Liver (tissue), 9 donors: ENCODE results near the gene UGT3A1. TPM values are rescaled to one million over a fixed set of nuclear protein-coding genes. Genes with fewer than 3 reads are reported as not detected.

Experiments
- DNase-seq: peaks from one replicate; pipeline ENCODE4 v3.0.0-alpha.2; 2017; ENCODE audit warnings: low spot score
- H3K27ac ChIP-seq, 2 donors: one replicate each; pipeline ENCODE4 v1.7.0; 2013; ENCODE audit warnings: inconsistent platforms in 2 of 2, low read length in 2 of 2, control low read depth in 1 of 2, low read depth in 1 of 2, mild to moderate bottlenecking in 1 of 2
- H3K27me3 ChIP-seq, 4 donors: one replicate each; pipeline versions ENCODE4 v1.6.1 to v1.7.0; 2013; ENCODE audit warnings: low read length in 3 of 4, inconsistent platforms in 1 of 4, mild to moderate bottlenecking in 1 of 4, moderate library complexity in 1 of 4; ENCODE audit not compliant: control insufficient read depth in 4 of 4, insufficient read depth in 4 of 4
- H3K36me3 ChIP-seq, 4 donors: one replicate each; pipeline versions ENCODE4 v1.6.1 to v1.7.0; 2013; ENCODE audit warnings: low read length in 3 of 4, mild to moderate bottlenecking in 3 of 4, low read depth in 1 of 4, moderate library complexity in 1 of 4; ENCODE audit not compliant: control insufficient read depth in 4 of 4, insufficient read depth in 3 of 4
- H3K4me1 ChIP-seq, 4 donors: one replicate each; pipeline versions ENCODE4 v1.6.1 to v1.7.0; 2013; ENCODE audit warnings: low read length in 3 of 4, mild to moderate bottlenecking in 3 of 4, moderate library complexity in 1 of 4; ENCODE audit not compliant: control insufficient read depth in 4 of 4, insufficient read depth in 4 of 4
- H3K4me3 ChIP-seq, 3 donors: one replicate each; pipeline versions ENCODE4 v1.6.1 to v1.7.0; 2013; ENCODE audit warnings: low read length in 3 of 3, control low read depth in 1 of 3, low read depth in 1 of 3, mild to moderate bottlenecking in 1 of 3
- H3K9ac ChIP-seq, 2 donors: one replicate each; pipeline ENCODE4 v1.7.0; 2013; ENCODE audit warnings: low read length in 2 of 2, mild to moderate bottlenecking in 2 of 2, moderate library complexity in 2 of 2, control low read depth in 1 of 2, low read depth in 1 of 2
- H3K9me3 ChIP-seq, 4 donors: one replicate each; pipeline versions ENCODE4 v1.6.1 to v1.7.0; 2013; ENCODE audit warnings: low read length in 3 of 4; ENCODE audit not compliant: control insufficient read depth in 4 of 4
- ATF3 ChIP-seq: IDR thresholded peaks from 2 replicates; pipeline ENCODE4 v1.6.1; 2016; ENCODE audit warnings: antibody characterized with exemption
- EGR1 ChIP-seq, 2 donors: IDR thresholded peaks; 2 replicates each; pipeline ENCODE4 v1.6.1; 2016 to 2018; ENCODE audit warnings: antibody characterized with exemption in 2 of 2, low read depth in 2 of 2
- FOXA1 ChIP-seq: IDR thresholded peaks from 2 replicates; pipeline ENCODE4 v1.6.1; 2016; ENCODE audit warnings: antibody characterized with exemption
- GABPA ChIP-seq, 2 donors: IDR thresholded peaks in 1 of 2; conservative IDR thresholded peaks in 1 of 2; 2 replicates each; pipeline ENCODE4 v1.6.1; 2016; ENCODE audit warnings: antibody characterized with exemption in 2 of 2, mild to moderate bottlenecking in 1 of 2, moderate library complexity in 1 of 2
- HNF4A ChIP-seq, 2 donors: conservative IDR thresholded peaks; 2 replicates each; pipeline ENCODE4 v1.6.1; 2016; ENCODE audit warnings: antibody characterized with exemption in 2 of 2, mild to moderate bottlenecking in 2 of 2
- HNF4G ChIP-seq: IDR thresholded peaks from 2 replicates; pipeline ENCODE4 v1.6.1; 2016; ENCODE audit warnings: antibody characterized with exemption
- MAX ChIP-seq: IDR thresholded peaks from 2 replicates; pipeline ENCODE4 v1.6.1; 2016; ENCODE audit warnings: antibody characterized with exemption
- RAD21 ChIP-seq, 2 donors: IDR thresholded peaks; 2 replicates each; pipeline ENCODE4 v1.6.1; 2016; ENCODE audit warnings: antibody characterized with exemption in 2 of 2, mild to moderate bottlenecking in 2 of 2
- SP1 ChIP-seq: IDR thresholded peaks from 2 replicates; pipeline ENCODE4 v1.6.1; 2018; ENCODE audit warnings: antibody characterized with exemption, mild to moderate bottlenecking
- TAF1 ChIP-seq: conservative IDR thresholded peaks from 2 replicates; pipeline ENCODE4 v1.6.1; 2016; ENCODE audit warnings: antibody characterized with exemption, mild to moderate bottlenecking
- YY1 ChIP-seq: IDR thresholded peaks from 2 replicates; pipeline ENCODE4 v1.6.1; 2016; ENCODE audit warnings: antibody characterized with exemption, mild to moderate bottlenecking
- WGBS: extraction: QIAGEN DNeasy Blood & Tissue Kit; methylation state at CpG from one replicate; pipeline ENCODE4 v1.1.7; 2013; 5-methylcytosine and 5-hydroxymethylcytosine counted together
- polyA plus RNA-seq, 2 donors: library from polyadenylated mRNA; stranded (reverse) in 1 of 2; unstranded in 1 of 2; fragments of 200-250 nt in 1 of 2; fragments of >200 nt in 1 of 2; fragmentation: Nextera tagmentation in 1 of 2; extraction: Ambion mirVana in 1 of 2; gene quantifications; one replicate each; pipeline versions ENCODE4 v1.2.1 to v1.2.3, GENCODE V29; 2013 to 2015
- total RNA-seq, 2 donors: library from RNA; depleted of rRNA; stranded (reverse); fragments of >200 nt; gene quantifications; one replicate each; pipeline ENCODE4 v1.2.3, GENCODE V29; 2014
- TF ChIP-seq, protein P1 (sequence below): fragments of 150-350 bp; IDR thresholded peaks from 2 replicates; pipeline ENCODE4 v1.5.1; 2017; ENCODE audit warnings: improper control_type of control experiment, low read depth, low read length; ENCODE audit not compliant: missing input control
- TF ChIP-seq, protein P2 (sequence below): IDR thresholded peaks from 2 replicates; pipeline ENCODE4 v1.6.1; 2016; ENCODE audit warnings: antibody characterized with exemption
- donor health status: healthy.
- donor health status: healthy.
- donor health status: healthy.
- donor health status: healthy.
- donor health status: healthy.

The UGT3A1 gene
- total and polyA plus RNA-seq, 4 donors = 0.28 to 60.6 (median 21.0) TPM

GRCh38 chr5:35921930-35922329, 69.3 kb downstream of the UGT3A1 start (continued):
- TF ChIP-seq, protein P1, sequence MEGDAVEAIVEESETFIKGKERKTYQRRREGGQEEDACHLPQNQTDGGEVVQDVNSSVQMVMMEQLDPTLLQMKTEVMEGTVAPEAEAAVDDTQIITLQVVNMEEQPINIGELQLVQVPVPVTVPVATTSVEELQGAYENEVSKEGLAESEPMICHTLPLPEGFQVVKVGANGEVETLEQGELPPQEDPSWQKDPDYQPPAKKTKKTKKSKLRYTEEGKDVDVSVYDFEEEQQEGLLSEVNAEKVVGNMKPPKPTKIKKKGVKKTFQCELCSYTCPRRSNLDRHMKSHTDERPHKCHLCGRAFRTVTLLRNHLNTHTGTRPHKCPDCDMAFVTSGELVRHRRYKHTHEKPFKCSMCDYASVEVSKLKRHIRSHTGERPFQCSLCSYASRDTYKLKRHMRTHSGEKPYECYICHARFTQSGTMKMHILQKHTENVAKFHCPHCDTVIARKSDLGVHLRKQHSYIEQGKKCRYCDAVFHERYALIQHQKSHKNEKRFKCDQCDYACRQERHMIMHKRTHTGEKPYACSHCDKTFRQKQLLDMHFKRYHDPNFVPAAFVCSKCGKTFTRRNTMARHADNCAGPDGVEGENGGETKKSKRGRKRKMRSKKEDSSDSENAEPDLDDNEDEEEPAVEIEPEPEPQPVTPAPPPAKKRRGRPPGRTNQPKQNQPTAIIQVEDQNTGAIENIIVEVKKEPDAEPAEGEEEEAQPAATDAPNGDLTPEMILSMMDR = no peak
- no peak for TF ChIP-seq EGR1 (IDR thresholded peaks at IDR 0.05; ENCODE audit: low read depth in 2 of 2)
- TF ChIP-seq YY1 = no peak
- no peak for TF ChIP-seq ATF3

DNA sequence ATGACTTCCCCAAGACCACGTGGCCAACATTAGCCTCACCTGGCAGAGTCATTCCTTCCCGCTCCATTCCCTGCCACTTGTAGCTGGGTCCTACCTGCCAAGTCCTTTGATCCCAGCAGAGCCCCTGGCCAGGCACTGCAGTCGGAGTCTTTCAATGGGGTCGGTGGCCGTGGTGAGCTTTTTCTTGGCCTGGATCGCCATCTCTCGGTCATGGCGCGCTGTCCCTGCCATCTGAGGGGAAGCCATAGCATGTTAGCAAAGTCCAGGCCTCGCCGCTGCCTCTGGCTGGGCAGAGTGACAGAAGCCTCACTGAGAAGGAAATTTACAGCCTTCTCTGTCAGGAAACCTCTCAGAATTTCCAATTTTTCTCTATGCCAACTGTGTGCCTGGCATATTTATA, 70.3 kb downstream of the UGT3A1 start:
- Histone ChIP-seq H3K4me3 (no peak overlapping the region), H3K9me3 (no peaks in the 10 kb centered on the region), H3K9ac (no peak overlapping the region), H3K27ac (no peak overlapping the region), H3K36me3 (no peaks in the 10 kb centered on the region), H3K27me3 (peaks cover 0 to 7% (median 2%) of the 10 kb centered on the region in 4 donors), H3K4me1 (peaks cover 0 to 6% (median 3%) of the 10 kb centered on the region in 4 donors)
- TF ChIP-seq ATF3 = no peak
- no peak for TF ChIP-seq YY1
- no peak for TF ChIP-seq GABPA (IDR thresholded peaks at IDR 0.05 in 1 of 2, conservative IDR thresholded peaks at IDR 0.05 in 1 of 2)
- no peak for TF ChIP-seq HNF4A (conservative IDR thresholded peaks at IDR 0.05)
- peak in 1 of 2 donors; percentile 11 for TF ChIP-seq RAD21 (IDR thresholded peaks at IDR 0.05)
- no peak for TF ChIP-seq TAF1
- TF ChIP-seq, protein P1 = no peak
- DNase-seq = no peak
- WGBS = 71% methylated on average over 11 of the region's 11 CpGs

DNA sequence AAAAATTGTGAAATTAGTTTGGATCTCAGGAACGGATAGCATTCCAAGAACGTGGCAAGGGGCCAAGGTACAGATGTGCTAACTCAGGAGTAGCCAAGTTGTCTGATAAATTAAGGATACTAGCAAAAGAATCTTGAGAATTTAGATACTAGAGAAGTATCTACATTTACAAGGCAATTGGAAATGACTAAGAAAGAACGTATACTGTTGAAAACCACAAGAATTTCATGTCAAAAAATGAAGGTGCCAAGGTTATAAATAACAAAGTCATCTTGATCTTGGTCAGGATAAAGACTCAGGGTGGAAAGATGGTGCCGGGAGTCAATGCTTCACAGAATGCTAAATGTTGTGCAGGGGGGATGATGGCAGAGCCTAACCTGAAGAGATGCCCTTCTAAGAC, 72.0 kb downstream of the UGT3A1 start:
- H3K4me1 ChIP-seq = no peaks in the 10 kb centered on the region
- H3K36me3 ChIP-seq = no peaks in the 10 kb centered on the region
- no peak for DNase-seq
- no peak overlapping the region for H3K4me3 ChIP-seq
- WGBS = 77% methylated on average over 4 of the region's 4 CpGs
- H3K27ac ChIP-seq = no peak overlapping the region
- H3K9ac ChIP-seq = no peak overlapping the region
- H3K9me3 ChIP-seq = no peaks in the 10 kb centered on the region
- H3K27me3 ChIP-seq = peaks cover 0 to 7% (median 2%) of the 10 kb centered on the region in 4 donors
- TF ChIP-seq EGR1 (IDR thresholded peaks at IDR 0.05; ENCODE audit: low read depth in 2 of 2) (no peak), HNF4G (no peak), SP1 (no peak)

DNA sequence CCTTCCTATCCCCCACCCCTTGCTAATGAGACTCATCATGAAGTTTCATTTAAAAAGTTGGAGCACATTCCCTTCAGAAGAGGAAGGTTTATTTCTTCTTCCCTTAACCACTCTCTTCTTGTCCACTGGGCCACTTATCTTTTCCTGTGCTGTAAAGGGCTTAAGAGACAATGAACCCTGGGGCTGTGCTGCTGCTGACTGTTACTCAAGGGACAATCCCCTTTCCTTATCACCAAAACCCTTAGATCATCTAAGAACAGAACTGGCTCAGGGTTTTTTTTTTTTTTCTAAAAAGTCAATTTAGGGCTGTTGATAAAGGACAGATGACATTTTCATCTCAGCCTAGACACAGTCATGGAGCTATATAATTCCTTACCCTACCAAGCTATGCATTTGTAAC, 82.4 kb downstream of the UGT3A1 start:
- peaks cover 0 to 3% (median 0%) of the 10 kb centered on the region in 4 donors for H3K9me3 ChIP-seq
- H3K4me1 ChIP-seq = no peaks in the 10 kb centered on the region
- H3K4me3 ChIP-seq = no peak overlapping the region
- peaks cover 0 to 3% (median 0%) of the 10 kb centered on the region in 4 donors for H3K27me3 ChIP-seq
- DNase-seq = no peak
- TF ChIP-seq FOXA1 (no peak), EGR1 (IDR thresholded peaks at IDR 0.05; ENCODE audit: low read depth in 2 of 2) (no peak), HNF4A (conservative IDR thresholded peaks at IDR 0.05) (no peak), MAX (no peak), SP1 (no peak)
- TF ChIP-seq, protein P2, sequence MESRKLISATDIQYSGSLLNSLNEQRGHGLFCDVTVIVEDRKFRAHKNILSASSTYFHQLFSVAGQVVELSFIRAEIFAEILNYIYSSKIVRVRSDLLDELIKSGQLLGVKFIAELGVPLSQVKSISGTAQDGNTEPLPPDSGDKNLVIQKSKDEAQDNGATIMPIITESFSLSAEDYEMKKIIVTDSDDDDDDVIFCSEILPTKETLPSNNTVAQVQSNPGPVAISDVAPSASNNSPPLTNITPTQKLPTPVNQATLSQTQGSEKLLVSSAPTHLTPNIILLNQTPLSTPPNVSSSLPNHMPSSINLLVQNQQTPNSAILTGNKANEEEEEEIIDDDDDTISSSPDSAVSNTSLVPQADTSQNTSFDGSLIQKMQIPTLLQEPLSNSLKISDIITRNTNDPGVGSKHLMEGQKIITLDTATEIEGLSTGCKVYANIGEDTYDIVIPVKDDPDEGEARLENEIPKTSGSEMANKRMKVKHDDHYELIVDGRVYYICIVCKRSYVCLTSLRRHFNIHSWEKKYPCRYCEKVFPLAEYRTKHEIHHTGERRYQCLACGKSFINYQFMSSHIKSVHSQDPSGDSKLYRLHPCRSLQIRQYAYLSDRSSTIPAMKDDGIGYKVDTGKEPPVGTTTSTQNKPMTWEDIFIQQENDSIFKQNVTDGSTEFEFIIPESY = no peak
- TF ChIP-seq, protein P1 = no peak
- H3K9ac ChIP-seq = no peak overlapping the region
- H3K27ac ChIP-seq = no peak overlapping the region
- H3K36me3 ChIP-seq = no peaks in the 10 kb centered on the region
